Stimulated activated naive CD4-positive, alpha-beta T cell (primary cell): ENCODE measurements around the gene BLOC1S3.

Experiments
- DNase-seq, 6 experiments: peaks; one replicate each; lab custom pipeline; 2025; lab: John Stamatoyannopoulos, UW

Gene BLOC1S3

GRCh38 chr19:45182758-45183157, 4.2 kb downstream of the BLOC1S3 start:
- DNase-seq = no peak

- DNase-seq = no peak
These were observed 5.5 kb downstream of the BLOC1S3 start for GRCh38 chr19:45184115-45184514.

GRCh38 chr19:45186509-45187334, 8.1 kb downstream of the BLOC1S3 start:
- DNase-seq = no peak

GRCh38 chr19:45187421-45188100, 9.0 kb downstream of the BLOC1S3 start:
- DNase-seq = peak in 3 of 6 experiments; percentile 10 to 70 (median 64)

DNA sequence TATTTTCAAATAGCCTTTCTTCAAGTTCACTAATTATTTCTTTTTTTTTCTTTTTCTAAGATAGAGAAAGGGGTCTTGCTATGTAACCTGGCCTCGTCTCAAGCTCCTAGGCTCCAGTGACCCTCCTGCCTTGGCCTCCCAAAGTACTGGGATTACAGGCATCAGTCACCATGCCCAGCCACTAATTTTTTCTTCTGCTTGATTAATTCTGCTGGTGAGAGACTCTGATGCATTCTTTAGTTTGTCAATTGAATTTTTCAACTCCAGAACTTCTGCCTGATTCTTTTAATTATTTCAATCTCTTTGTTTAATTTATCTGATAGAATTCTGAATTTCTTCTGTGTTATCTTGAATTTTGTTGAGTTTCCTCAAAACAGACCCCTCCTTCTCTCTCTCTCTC, 11.4 kb downstream of the BLOC1S3 start:
- no peak for DNase-seq

- DNase-seq = no peak
These were observed 12.8 kb downstream of the BLOC1S3 start for GRCh38 chr19:45191375-45191774.

DNA sequence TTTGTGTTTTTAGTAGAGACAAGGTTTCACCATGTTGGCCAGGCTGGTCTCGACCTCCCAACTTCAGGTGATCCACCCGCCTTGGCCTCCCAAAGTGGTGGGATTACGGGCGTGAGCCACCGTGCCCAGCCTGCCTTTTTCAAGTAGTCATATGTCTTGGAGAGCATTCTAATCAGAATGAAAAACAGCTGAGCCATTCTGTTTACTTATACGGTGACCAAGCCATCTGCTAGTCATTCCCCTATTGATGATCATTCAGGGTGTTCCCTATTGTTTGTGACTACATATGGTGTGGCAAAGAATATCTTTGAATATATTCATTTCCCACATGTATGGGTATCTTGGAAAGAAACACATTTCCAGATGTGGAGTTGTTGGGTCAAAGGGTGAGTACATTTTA, 17.2 kb downstream of the BLOC1S3 start:
- no peak for DNase-seq

DNA sequence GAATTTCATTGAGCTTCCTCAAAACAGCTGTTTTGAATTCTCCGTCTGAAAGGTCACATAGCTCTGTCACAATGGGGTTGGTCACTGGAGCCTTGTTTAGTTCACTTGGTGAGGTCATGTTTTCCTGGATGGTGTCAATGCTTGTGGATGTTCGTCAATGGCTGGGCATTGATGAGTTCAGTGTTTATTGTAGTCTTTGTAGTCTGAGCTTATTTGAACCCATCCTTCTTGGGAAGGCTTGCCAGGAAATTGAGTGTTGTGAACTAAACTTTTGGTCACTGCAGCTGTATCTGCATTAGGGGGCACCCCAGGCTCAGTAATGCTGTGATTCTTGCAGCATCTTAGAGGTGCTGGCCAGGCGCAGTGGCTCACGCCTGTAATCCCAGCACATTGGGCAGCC, 22.0 kb downstream of the BLOC1S3 start:
- DNase-seq = no peak

- no peak for DNase-seq
These were observed 24.1 kb downstream of the BLOC1S3 start for GRCh38 chr19:45202637-45203036.

GRCh38 chr19:45205810-45206209, 27.2 kb downstream of the BLOC1S3 start:
- DNase-seq = no peak

GRCh38 chr19:45206328-45206727, 27.7 kb downstream of the BLOC1S3 start:
- DNase-seq = no peak

DNA sequence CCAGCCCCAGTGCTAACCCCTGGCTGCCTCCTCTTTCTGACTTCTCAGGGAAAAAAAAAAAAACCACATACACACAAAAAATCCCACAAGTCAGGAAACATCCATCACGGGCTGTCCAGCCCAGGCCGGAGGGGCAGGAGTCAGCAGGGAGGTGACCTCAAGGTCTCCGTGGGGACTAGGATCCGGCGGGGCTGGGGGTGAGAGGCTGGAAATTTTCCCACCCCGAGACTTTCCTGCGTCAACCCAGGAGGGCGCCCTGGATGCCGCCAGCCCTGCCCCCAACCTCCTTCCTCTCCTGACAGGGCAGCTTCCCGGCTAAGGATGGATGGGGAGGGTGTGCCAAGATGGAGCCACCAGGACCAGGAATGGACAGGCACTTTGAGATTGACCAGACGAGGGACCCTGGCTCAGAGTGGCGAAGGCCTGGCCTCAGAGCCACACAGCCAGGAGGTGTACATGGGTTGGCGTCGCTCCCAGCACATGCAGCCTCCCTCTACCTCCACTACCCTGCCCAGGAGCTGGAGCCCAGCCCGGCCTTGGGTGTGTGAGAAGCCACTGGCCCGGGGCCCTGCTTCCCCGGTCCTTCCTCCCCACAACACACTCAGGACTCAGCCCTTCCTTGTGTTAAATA, 33.3 kb downstream of the BLOC1S3 start:
- no peak for DNase-seq

DNA sequence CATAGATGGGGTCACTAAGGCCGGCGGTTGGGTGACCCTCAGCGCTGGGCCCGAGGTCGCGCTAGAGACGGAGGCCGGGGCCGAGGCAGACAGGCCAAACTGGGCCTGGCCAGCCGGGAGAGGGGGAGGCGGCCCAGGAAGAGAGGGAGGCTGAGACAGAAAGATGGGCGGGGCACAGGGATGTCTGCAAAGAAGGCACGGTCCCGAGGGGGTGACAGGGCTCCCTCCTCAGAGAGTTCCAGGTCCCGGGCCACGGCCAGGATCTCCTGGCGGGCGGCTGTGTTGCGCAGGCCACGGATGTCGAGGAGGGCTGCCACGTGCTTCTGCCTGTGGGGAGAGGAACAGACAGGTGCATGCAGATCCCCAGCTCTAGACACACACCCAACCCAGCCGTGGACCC, 34.4 kb downstream of the BLOC1S3 start:
- DNase-seq = no peak

GRCh38 chr19:45215391-45216191, 37.0 kb downstream of the BLOC1S3 start:
- no peak for DNase-seq

GRCh38 chr19:45216667-45217066, 38.1 kb downstream of the BLOC1S3 start:
- no peak for DNase-seq

DNA sequence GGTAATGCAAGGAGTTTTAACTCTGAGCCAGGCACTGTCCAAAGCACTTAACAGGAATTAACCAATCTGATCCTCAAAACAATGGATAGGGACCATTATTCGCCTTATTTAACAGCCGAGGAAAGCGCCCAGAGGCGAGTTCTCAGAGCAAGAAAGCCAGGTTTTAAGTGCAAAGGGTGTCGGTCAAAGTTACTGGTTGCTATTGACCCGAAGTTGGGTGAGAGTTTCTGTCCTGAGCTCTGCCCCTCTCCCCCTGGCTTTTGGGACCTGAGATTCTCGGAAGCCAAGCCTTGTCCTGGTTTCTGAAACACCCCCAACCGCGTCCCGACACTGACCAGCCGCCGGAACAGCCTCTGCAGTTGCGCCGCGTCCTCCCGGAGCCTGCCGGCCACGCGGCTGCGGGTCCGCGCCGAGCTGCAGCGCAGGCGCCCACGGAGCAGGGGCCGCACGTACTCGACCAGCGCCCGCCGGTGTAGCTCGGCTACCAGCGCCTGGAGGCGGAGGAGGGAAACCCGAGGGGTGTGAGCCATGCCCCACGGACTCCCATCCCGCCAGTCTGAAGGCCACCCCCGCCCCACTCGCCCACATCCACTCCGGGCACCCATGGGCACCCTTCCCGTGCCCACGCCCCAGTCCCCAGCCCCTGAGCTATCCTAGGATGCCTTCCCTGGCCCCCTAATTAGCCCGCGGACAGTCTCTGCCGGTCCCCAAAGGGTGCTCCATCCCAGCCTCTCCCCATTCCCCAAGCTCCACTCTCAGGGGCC, 38.8 kb downstream of the BLOC1S3 start:
- DNase-seq = no peak

GRCh38 chr19:45217957-45218334, 39.4 kb downstream of the BLOC1S3 start:
- DNase-seq = no peak

DNA sequence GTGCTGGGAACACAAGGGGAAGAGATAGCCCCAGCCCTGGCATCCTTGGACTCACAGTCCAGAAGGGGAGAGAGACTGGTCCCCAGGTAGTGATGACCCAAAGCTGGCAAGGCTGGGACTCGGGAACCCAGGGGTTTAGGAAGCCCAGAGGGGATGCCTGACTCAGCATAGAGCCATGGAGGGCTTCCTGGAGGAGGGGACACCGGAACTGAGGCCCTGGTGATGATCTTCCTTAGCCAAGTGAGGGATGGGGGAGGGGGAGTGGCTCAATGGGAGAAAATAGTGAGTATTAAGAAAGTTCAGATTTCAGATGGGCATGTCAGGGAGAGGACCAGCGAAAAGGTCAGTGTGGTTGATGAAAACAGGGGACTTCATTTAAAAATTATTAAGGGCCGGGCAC, 39.8 kb downstream of the BLOC1S3 start:
- DNase-seq = no peak

GRCh38 chr19:45218911-45219743, 40.5 kb downstream of the BLOC1S3 start:
- DNase-seq = no peak

DNA sequence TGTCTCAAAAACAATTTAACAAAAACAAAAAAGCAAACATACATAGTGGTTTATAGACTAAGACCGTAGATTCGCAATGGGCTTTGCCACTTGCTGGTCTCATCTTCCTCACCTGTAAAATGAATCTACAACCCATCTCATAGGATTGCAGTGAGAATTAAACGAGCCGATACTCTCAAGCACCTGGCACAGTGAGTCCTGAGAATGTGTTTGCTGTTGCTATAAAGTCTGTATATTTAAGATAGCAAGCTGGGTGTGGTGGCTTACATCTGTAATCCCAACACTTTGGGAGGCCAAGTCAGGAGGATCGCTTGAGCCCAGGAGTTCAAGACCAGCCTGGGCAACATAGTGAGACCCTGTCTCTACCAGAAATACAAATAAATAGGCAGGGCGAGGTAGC, 44.1 kb downstream of the BLOC1S3 start:
- no peak for DNase-seq

- DNase-seq = no peak
These were observed 45.3 kb downstream of the BLOC1S3 start for GRCh38 chr19:45223879-45224278.
